Activated CD8-positive, alpha-beta memory T cell treated with anti-CD3 and anti-CD28 coated beads, Interleukin-2, amount 50 U/mL, for 48 hours (primary cell): ENCODE results near the gene FOXP1.

ENCODE experiments used
- DNase-seq: peaks from one replicate; pipeline ENCODE4 v3.0.0-alpha.2; 2020

FOXP1 gene

GRCh38 chr3:71583566-71584393 lies at the start of gene FOXP1:
Gene FOXP1, minus strand, starts transcription at chr3:71583728. Its CDS starts 385,347 bp downstream, at chr3:71198381.
- DNase-seq, result peak; percentile 80

- DNase-seq, result no peak
Measured at GRCh38 chr3:71629711-71630110, 46.2 kb upstream of the FOXP1 start.

- no peak for DNase-seq
Measured at GRCh38 chr3:71629289-71629688, 45.8 kb upstream of the FOXP1 start.

GRCh38 chr3:71628522-71628921 lies 45.0 kb upstream of the FOXP1 start:
- DNase-seq, result no peak

GRCh38 chr3:71625676-71626075 lies 42.1 kb upstream of the FOXP1 start:
- no peak for DNase-seq

GRCh38 chr3:71621825-71622537 lies 38.5 kb upstream of the FOXP1 start:
- DNase-seq, result no peak

GRCh38 chr3:71618538-71618937 lies 35.0 kb upstream of the FOXP1 start:
- no peak for DNase-seq

- no peak for DNase-seq
Measured at GRCh38 chr3:71616571-71617021, 33.1 kb upstream of the FOXP1 start.

GRCh38 chr3:71614869-71615268 lies 31.3 kb upstream of the FOXP1 start:
- DNase-seq, result no peak

- DNase-seq, result no peak
Measured at GRCh38 chr3:71614426-71614825, 30.9 kb upstream of the FOXP1 start.

GRCh38 chr3:71611099-71611498 lies 27.6 kb upstream of the FOXP1 start:
- no peak for DNase-seq

- DNase-seq, result no peak
Measured at GRCh38 chr3:71607364-71607763, 23.8 kb upstream of the FOXP1 start.

- DNase-seq, result no peak
Measured at GRCh38 chr3:71606582-71606981, 23.1 kb upstream of the FOXP1 start.

- no peak for DNase-seq
Measured at GRCh38 chr3:71602256-71602655, 18.7 kb upstream of the FOXP1 start.

GRCh38 chr3:71601811-71602210 lies 18.3 kb upstream of the FOXP1 start:
- no peak for DNase-seq

- no peak for DNase-seq
Measured at GRCh38 chr3:71600646-71601288, 17.2 kb upstream of the FOXP1 start.

- DNase-seq, result no peak
Measured at GRCh38 chr3:71599416-71599815, 15.9 kb upstream of the FOXP1 start.

- DNase-seq, result no peak
Measured at GRCh38 chr3:71598292-71598691, 14.8 kb upstream of the FOXP1 start.

GRCh38 chr3:71597286-71597685 lies 13.8 kb upstream of the FOXP1 start:
- DNase-seq, result no peak

- DNase-seq, result no peak
Measured at GRCh38 chr3:71593106-71593505, 9.6 kb upstream of the FOXP1 start.

- no peak for DNase-seq
Measured at GRCh38 chr3:71591101-71591500, 7.6 kb upstream of the FOXP1 start.

- DNase-seq, result no peak
Measured at GRCh38 chr3:71589132-71589531, 5.6 kb upstream of the FOXP1 start.

GRCh38 chr3:71587958-71588357 lies 4.4 kb upstream of the FOXP1 start:
- DNase-seq, result no peak

- no peak for DNase-seq
Measured at GRCh38 chr3:71586810-71587242, 3.3 kb upstream of the FOXP1 start.
